GM23248 (cell line): ENCODE data around the gene DGKG.

Source experiments
- EZH2 ChIP-seq: fragments of 200-600 bp; sonication (generic); IDR thresholded peaks from 2 replicates; pipeline ENCODE4 v1.6.1; 2018; ENCODE audit warnings: antibody characterized with exemption, mild to moderate bottlenecking; ENCODE audit not compliant: insufficient read depth, poor library complexity, severe bottlenecking
- EZH2phosphoT487 ChIP-seq: fragments of 200-600 bp; sonication (generic); IDR thresholded peaks from 2 replicates; pipeline ENCODE4 v1.6.1; 2018; ENCODE audit warnings: antibody characterized with exemption, moderate library complexity, mild to moderate bottlenecking, low read depth; ENCODE audit not compliant: insufficient read depth

DNA sequence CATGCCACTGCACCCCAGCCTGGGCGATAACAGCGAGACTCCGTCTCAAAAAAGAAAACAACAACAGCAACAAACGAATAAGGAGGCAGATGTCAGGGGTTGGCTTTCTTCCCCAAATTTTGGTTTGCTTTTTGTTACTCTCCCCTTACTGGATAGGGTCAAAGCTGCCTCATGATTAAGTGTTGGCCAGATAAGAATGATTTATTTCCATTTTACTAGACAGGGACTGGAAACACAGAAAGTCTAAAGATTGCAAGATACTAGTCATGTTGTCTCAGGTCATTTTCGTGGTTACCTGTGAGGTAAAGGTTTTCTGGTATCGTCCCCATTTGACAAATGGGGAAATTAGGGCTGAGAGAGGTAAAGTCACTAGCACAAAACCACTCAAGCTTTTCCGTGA lies 234.6 kb downstream of the DGKG start:
- TF ChIP-seq EZH2 (no peak), EZH2phosphoT487 (no peak)
